ENCODE data around the gene CD82.

DNA sequence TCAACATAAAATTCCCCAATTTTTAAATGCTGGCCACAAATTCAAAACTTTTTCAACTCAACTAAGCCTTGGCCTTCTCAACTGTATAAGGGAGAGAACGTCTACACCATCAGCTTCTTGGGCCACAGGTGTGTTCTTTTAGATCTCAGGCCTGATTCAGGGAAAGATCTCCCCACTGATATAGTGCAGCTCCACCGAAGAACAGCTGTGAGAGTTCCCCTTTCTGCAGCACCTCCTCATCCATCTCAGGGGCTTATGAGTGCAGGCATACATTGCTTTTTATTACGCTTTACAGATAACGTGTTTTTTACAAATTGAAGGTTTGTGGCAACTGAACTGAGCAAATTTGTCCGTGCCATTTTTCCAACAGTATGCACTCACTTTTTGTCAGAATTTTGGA lies 8.0 kb upstream of the CD82 start:
- TF ChIP-seq ZFP3 (CRISPR knock-in tag; IDR thresholded peaks at IDR 0.05) (no peak), ZNF70 (CRISPR knock-in tag; IDR thresholded peaks at IDR 0.05) (no peak), RARB (CRISPR knock-in tag; IDR thresholded peaks at IDR 0.05) (no peak), PPARA (CRISPR knock-in tag; IDR thresholded peaks at IDR 0.05; ENCODE audit: borderline replicate concordance) (no peak), CSDC2 (CRISPR knock-in tag; IDR thresholded peaks at IDR 0.05) (no peak), ARNTL (CRISPR knock-in tag; IDR thresholded peaks at IDR 0.05; ENCODE audit: borderline replicate concordance, low read depth) (no peak), ZNF565 (CRISPR knock-in tag; conservative IDR thresholded peaks at IDR 0.05; ENCODE audit: low read depth) (no peak), BACH2 (CRISPR knock-in tag; IDR thresholded peaks at IDR 0.05; ENCODE audit: borderline replicate concordance) (no peak), ZC3H10 (CRISPR knock-in tag; IDR thresholded peaks at IDR 0.05) (no peak), ESRRG (CRISPR knock-in tag; IDR thresholded peaks at IDR 0.05) (no peak)
- TF ChIP-seq, protein P1, sequence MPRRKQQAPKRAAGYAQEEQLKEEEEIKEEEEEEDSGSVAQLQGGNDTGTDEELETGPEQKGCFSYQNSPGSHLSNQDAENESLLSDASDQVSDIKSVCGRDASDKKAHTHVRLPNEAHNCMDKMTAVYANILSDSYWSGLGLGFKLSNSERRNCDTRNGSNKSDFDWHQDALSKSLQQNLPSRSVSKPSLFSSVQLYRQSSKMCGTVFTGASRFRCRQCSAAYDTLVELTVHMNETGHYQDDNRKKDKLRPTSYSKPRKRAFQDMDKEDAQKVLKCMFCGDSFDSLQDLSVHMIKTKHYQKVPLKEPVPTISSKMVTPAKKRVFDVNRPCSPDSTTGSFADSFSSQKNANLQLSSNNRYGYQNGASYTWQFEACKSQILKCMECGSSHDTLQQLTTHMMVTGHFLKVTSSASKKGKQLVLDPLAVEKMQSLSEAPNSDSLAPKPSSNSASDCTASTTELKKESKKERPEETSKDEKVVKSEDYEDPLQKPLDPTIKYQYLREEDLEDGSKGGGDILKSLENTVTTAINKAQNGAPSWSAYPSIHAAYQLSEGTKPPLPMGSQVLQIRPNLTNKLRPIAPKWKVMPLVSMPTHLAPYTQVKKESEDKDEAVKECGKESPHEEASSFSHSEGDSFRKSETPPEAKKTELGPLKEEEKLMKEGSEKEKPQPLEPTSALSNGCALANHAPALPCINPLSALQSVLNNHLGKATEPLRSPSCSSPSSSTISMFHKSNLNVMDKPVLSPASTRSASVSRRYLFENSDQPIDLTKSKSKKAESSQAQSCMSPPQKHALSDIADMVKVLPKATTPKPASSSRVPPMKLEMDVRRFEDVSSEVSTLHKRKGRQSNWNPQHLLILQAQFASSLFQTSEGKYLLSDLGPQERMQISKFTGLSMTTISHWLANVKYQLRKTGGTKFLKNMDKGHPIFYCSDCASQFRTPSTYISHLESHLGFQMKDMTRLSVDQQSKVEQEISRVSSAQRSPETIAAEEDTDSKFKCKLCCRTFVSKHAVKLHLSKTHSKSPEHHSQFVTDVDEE (CRISPR knock-in tag; IDR thresholded peaks at IDR 0.05) = no peak
- TF ChIP-seq, protein P2, sequence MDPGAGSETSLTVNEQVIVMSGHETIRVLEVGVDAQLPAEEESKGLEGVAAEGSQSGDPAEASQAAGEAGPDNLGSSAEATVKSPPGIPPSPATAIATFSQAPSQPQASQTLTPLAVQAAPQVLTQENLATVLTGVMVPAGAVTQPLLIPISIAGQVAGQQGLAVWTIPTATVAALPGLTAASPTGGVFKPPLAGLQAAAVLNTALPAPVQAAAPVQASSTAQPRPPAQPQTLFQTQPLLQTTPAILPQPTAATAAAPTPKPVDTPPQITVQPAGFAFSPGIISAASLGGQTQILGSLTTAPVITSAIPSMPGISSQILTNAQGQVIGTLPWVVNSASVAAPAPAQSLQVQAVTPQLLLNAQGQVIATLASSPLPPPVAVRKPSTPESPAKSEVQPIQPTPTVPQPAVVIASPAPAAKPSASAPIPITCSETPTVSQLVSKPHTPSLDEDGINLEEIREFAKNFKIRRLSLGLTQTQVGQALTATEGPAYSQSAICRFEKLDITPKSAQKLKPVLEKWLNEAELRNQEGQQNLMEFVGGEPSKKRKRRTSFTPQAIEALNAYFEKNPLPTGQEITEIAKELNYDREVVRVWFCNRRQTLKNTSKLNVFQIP (CRISPR knock-in tag; IDR thresholded peaks at IDR 0.05; ENCODE audit: borderline replicate concordance, low read depth) = no peak
- TF ChIP-seq, protein P3, sequence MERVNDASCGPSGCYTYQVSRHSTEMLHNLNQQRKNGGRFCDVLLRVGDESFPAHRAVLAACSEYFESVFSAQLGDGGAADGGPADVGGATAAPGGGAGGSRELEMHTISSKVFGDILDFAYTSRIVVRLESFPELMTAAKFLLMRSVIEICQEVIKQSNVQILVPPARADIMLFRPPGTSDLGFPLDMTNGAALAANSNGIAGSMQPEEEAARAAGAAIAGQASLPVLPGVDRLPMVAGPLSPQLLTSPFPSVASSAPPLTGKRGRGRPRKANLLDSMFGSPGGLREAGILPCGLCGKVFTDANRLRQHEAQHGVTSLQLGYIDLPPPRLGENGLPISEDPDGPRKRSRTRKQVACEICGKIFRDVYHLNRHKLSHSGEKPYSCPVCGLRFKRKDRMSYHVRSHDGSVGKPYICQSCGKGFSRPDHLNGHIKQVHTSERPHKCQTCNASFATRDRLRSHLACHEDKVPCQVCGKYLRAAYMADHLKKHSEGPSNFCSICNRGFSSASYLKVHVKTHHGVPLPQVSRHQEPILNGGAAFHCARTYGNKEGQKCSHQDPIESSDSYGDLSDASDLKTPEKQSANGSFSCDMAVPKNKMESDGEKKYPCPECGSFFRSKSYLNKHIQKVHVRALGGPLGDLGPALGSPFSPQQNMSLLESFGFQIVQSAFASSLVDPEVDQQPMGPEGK (CRISPR knock-in tag; IDR thresholded peaks at IDR 0.05; ENCODE audit: borderline replicate concordance) = no peak
- TF ChIP-seq, protein P4, sequence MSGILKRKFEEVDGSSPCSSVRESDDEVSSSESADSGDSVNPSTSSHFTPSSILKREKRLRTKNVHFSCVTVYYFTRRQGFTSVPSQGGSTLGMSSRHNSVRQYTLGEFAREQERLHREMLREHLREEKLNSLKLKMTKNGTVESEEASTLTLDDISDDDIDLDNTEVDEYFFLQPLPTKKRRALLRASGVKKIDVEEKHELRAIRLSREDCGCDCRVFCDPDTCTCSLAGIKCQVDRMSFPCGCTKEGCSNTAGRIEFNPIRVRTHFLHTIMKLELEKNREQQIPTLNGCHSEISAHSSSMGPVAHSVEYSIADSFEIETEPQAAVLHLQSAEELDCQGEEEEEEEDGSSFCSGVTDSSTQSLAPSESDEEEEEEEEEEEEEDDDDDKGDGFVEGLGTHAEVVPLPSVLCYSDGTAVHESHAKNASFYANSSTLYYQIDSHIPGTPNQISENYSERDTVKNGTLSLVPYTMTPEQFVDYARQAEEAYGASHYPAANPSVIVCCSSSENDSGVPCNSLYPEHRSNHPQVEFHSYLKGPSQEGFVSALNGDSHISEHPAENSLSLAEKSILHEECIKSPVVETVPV (CRISPR knock-in tag; IDR thresholded peaks at IDR 0.05) = no peak

Data from SK-N-SH treated with all-trans-retinoic acid at 6 μM for 48 hours (cell line).